Activated CD8-positive, alpha-beta T cell treated with anti-CD3 and anti-CD28 coated beads for 36 hours (primary cell): ENCODE measurements around the gene NOL6. TPM values are rescaled to one million over a fixed set of nuclear protein-coding genes. Genes with fewer than 3 reads are reported as not detected.
"Not testable (repeated sequence)": the region's sequence is repeated elsewhere in the genome, so short reads cannot be mapped to it uniquely, and the experiment has no call there.

Experiments used
- ATAC-seq: fragments of 200-7000 bp; cut with Tn5 transposase; one replicate; pipeline ENCODE4 v1.10.0; 2021; ENCODE audit warnings: mild to moderate bottlenecking, moderate library complexity
- CTCF ChIA-PET: fragments of 350-600 bp; sonication (Branson Sonifier 250); formaldehyde crosslinking; loops from one replicate; lab custom pipeline; 2021; ENCODE audit warnings: antibody characterized with exemption; lab: Charles Lee
- POLR2A ChIA-PET: fragments of 350-600 bp; sonication (Branson Sonifier 250); formaldehyde crosslinking; loops from one replicate; lab custom pipeline; 2021; ENCODE audit warnings: antibody characterized with exemption; lab: Charles Lee
- DNase-seq: peaks from one replicate; pipeline ENCODE4 v3.0.0-alpha.2; 2020
- H3K27ac Mint-ChIP-seq: one replicate; pipeline ENCODE4 v1.8.0; 2021; ENCODE audit warnings: mild to moderate bottlenecking, mixed read lengths
- H3K27me3 Mint-ChIP-seq: one replicate; pipeline ENCODE4 v1.8.0; 2021; ENCODE audit warnings: mixed read lengths
- H3K36me3 Mint-ChIP-seq: one replicate; pipeline ENCODE4 v1.8.0; 2021; ENCODE audit warnings: low read depth, mixed read lengths
- H3K4me1 Mint-ChIP-seq: one replicate; pipeline ENCODE4 v1.8.0; 2021; ENCODE audit warnings: low read depth, mixed read lengths
- H3K4me3 Mint-ChIP-seq: one replicate; pipeline ENCODE4 v1.8.0; 2021; ENCODE audit warnings: mild to moderate bottlenecking, moderate library complexity, mixed read lengths
- H3K9me3 Mint-ChIP-seq: one replicate; pipeline ENCODE4 v1.8.0; 2021; ENCODE audit warnings: mixed read lengths
- intact Hi-C: fragments of 100-400 bp; cut with micrococcal nuclease; formaldehyde crosslinking; loops from one replicate; pipeline ENCODE4 v1.10.0; 2022
- total RNA-seq, 2 experiments: library from RNA; stranded (reverse); gene quantifications; one replicate each; pipeline ENCODE4 v1.2.3, GENCODE V29; 2021
- TF ChIP-seq, protein P1 (sequence below): fragments of 200-600 bp; IDR thresholded peaks from one replicate; pipeline ENCODE4 v1.8.0; 2022; ENCODE audit warnings: antibody characterized with exemption, mild to moderate bottlenecking

The NOL6 gene
- total RNA-seq, 2 experiments from 2014 or later, result 45.5 to 45.9 TPM

DNA sequence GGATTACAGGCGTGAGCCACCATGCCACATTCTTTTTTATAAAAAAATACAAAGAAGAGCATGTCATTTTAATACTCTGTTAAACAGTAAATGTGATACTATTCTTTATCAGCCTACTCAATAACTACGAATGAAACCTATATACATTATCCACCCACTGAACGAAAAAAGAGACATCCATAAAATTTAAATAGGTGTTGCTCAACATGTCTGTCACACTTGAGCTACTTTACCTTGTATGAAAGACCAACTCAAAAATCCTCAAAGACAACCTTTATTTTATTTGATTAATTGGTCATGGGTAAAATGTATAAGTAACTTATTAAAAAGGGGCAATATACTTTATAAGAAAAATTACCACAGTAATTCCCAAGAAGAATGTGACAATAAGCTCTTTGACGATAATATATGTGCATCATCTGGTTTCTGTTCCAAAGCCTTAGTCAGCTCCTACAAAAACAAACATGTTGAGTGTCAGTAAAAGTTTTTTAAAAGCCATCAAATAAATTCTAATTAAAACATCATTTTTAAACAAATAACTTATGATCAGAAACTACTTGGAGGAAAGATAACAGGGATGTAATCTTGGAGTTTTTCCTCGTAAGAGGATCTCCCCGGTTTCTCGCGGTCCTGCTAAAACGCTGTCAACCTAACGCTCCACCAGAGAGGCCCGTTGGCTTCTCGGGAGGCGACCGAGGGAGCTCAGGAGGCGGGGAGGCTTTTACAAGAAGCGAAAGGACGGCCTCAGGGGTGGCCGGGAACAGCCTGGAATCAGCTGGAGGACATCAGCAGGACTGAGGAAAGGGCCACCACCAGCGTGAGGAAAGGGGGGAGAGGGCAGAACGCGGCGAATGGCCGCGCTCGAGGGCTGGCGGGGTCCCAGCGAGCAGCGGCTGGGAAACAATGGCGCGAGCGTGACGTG, 36.8 kb upstream of the NOL6 start:
- TF ChIP-seq, protein P1, sequence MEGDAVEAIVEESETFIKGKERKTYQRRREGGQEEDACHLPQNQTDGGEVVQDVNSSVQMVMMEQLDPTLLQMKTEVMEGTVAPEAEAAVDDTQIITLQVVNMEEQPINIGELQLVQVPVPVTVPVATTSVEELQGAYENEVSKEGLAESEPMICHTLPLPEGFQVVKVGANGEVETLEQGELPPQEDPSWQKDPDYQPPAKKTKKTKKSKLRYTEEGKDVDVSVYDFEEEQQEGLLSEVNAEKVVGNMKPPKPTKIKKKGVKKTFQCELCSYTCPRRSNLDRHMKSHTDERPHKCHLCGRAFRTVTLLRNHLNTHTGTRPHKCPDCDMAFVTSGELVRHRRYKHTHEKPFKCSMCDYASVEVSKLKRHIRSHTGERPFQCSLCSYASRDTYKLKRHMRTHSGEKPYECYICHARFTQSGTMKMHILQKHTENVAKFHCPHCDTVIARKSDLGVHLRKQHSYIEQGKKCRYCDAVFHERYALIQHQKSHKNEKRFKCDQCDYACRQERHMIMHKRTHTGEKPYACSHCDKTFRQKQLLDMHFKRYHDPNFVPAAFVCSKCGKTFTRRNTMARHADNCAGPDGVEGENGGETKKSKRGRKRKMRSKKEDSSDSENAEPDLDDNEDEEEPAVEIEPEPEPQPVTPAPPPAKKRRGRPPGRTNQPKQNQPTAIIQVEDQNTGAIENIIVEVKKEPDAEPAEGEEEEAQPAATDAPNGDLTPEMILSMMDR, result no peak
- peaks cover 17% of the 10 kb centered on the region for H3K4me1 Mint-ChIP-seq
- peak overlapping the region; percentile 93 for H3K27ac Mint-ChIP-seq
- no peaks in the 10 kb centered on the region for H3K27me3 Mint-ChIP-seq
- H3K9me3 Mint-ChIP-seq, result no peaks in the 10 kb centered on the region
- ChIA-PET POLR2A (interaction anchor here (0.6 kb wide), 1 partner anchor 36 kb away, joined by 3 read pairs; no protein-coding TSS in a partner anchor), CTCF (interaction anchor here (0.7 to 1.3 kb wide), 4 partner anchors 10 to 136 kb away, joined by 3 to 5 read pairs (median 4); no protein-coding TSS in a partner anchor)
- peak; percentile 59 for DNase-seq
- intact Hi-C loops, result no loop called here
- peak; percentile 88 for ATAC-seq
- H3K36me3 Mint-ChIP-seq, result no peaks in the 10 kb centered on the region
- peak overlapping the region; percentile 89 for H3K4me3 Mint-ChIP-seq

- ATAC-seq, result peak; percentile 24
- Mint-ChIP-seq H3K27ac (no peak overlapping the region), H3K4me1 (peaks cover 17% of the 10 kb centered on the region), H3K36me3 (no peaks in the 10 kb centered on the region), H3K4me3 (no peak overlapping the region), H3K9me3 (no peaks in the 10 kb centered on the region), H3K27me3 (no peaks in the 10 kb centered on the region)
- POLR2A ChIA-PET, result no interaction called here
- intact Hi-C loops, result no loop called here
- DNase-seq, result peak; percentile 13
- TF ChIP-seq, protein P1, result no peak
- CTCF ChIA-PET, result no interaction called here
Observed at GRCh38 chr9:33506626-33507370, 33.1 kb upstream of the NOL6 start.

DNA sequence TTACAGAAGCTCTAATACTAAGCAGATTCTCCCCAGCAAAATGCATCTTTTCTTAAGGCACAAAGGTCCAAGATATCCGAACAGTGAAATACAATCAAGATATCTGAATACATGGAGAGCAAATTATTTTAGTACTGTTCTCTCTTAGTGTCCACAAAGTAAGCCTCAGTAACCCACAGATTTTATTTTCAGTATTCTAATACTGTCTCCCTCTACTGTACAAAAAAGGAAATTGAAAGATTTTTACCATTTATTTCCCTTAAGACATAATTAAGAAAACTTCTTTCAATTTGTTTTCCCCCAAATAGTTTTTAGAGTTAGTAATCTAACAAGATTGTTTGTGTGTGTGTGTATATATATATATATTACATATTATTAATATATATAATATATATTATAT, 24.7 kb upstream of the NOL6 start:
- ChIA-PET POLR2A (no interaction called here), CTCF (no interaction called here)
- ATAC-seq (no peak), DNase-seq (no peak)
- no peak overlapping the region for H3K4me3 Mint-ChIP-seq
- no peaks in the 10 kb centered on the region for H3K4me1 Mint-ChIP-seq
- intact Hi-C loops, result no loop called here
- no peaks in the 10 kb centered on the region for H3K27me3 Mint-ChIP-seq
- no peaks in the 10 kb centered on the region for H3K9me3 Mint-ChIP-seq
- no peak overlapping the region for H3K27ac Mint-ChIP-seq
- TF ChIP-seq, protein P1, result no peak
- H3K36me3 Mint-ChIP-seq, result no peaks in the 10 kb centered on the region

GRCh38 chr9:33493819-33494218, 20.1 kb upstream of the NOL6 start:
- H3K4me3 Mint-ChIP-seq, H3K27me3 Mint-ChIP-seq, ATAC-seq, POLR2A ChIA-PET, H3K4me1 Mint-ChIP-seq, H3K9me3 Mint-ChIP-seq, CTCF ChIA-PET, H3K27ac Mint-ChIP-seq, intact Hi-C loops, DNase-seq, H3K36me3 Mint-ChIP-seq: not testable (repeated sequence)

DNA sequence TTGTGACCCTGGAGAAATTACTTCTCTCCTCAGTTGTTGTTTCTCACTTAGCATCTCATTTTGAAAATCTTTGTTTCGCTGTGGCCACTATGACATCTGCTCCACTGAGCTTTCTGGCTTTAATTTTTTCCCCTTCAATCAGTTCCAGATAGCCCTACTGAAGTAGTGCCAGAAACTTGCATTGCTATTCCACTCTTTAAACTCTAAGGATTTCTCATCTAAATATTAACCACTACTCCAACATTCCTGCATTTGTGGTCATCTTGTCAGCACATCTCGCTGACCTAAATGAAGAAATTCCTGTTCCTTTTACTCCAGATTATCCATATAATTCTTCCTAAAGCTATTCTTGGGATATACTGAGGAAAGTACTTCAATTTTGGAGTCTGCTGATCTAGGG, 15.3 kb upstream of the NOL6 start:
- Mint-ChIP-seq H3K27me3 (no peaks in the 10 kb centered on the region), H3K4me3 (no peak overlapping the region), H3K27ac (no peak overlapping the region), H3K36me3 (no peaks in the 10 kb centered on the region), H3K9me3 (no peaks in the 10 kb centered on the region), H3K4me1 (no peaks in the 10 kb centered on the region)
- DNase-seq (no peak), ATAC-seq (no peak)
- POLR2A ChIA-PET, result no interaction called here
- intact Hi-C loops, result no loop called here
- TF ChIP-seq, protein P1, result no peak
- CTCF ChIA-PET, result interaction anchor here (1.0 to 1.4 kb wide), 2 partner anchors 114 to 232 kb away, joined by 3 to 4 read pairs; no protein-coding TSS in a partner anchor

DNA sequence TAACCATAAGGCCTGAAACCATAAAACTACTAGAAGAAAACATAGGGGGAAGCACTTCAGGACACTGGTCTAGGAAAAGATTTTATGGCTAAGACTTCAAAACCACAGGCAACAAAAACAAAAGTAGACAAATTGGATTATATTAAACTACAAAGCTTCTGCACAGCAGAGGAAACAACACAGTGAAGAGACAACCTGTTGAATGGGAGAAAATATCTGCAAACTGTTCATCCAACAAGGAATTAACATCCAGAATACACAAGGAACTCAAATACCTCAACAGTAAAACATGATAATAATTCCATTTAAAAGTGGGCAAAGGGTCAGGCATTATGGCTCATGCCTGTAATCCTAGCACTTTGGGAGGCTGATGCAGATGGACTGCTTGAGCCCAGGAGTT, 11.6 kb upstream of the NOL6 start:
- DNase-seq, result not testable (repeated sequence)

More for the DNA sequence above, 11.6 kb upstream of the NOL6 start:
- intact Hi-C loops, H3K9me3 Mint-ChIP-seq, H3K4me3 Mint-ChIP-seq, CTCF ChIA-PET, H3K36me3 Mint-ChIP-seq, H3K4me1 Mint-ChIP-seq, H3K27me3 Mint-ChIP-seq, H3K27ac Mint-ChIP-seq, POLR2A ChIA-PET, ATAC-seq: not testable (repeated sequence)
